Activated T-helper 2 cell treated with anti-CD3 and anti-CD28 coated beads, Interferon-gamma antibody, Interleukin-2, Interleukin-4, amounts not matched to agents 10 μg/mL and 5 μg/mL and 100 μg/mL, durations not matched to agents 14 hours and 24 hours and 36 hours (primary cell): ENCODE data around the gene GRIA4. TPM values are rescaled to one million over a fixed set of nuclear protein-coding genes. Genes with fewer than 3 reads are reported as not detected.
A peak's percentile ranks its signal among the peaks of the same experiment; 100 is the strongest.
"Not testable (repeated sequence)": the region's sequence is repeated elsewhere in the genome, so short reads cannot be mapped to it uniquely, and the experiment has no call there.

Experiments used
- DNase-seq: peaks from one replicate; pipeline ENCODE4 v3.0.0; 2021; ENCODE audit warnings: low spot score
- H3K27ac Mint-ChIP-seq: one replicate; pipeline ENCODE4 v1.8.0; 2021; ENCODE audit warnings: mixed read lengths
- H3K27me3 Mint-ChIP-seq: one replicate; pipeline ENCODE4 v1.8.0; 2021; ENCODE audit warnings: low read depth, mixed read lengths
- H3K36me3 Mint-ChIP-seq: one replicate; pipeline ENCODE4 v1.8.0; 2021; ENCODE audit warnings: low read depth, mixed read lengths
- H3K4me1 Mint-ChIP-seq: one replicate; pipeline ENCODE4 v1.8.0; 2021; ENCODE audit warnings: low read depth, mixed read lengths
- H3K4me3 Mint-ChIP-seq: one replicate; pipeline ENCODE4 v1.8.0; 2021; ENCODE audit warnings: low read depth, mild to moderate bottlenecking, moderate library complexity, mixed read lengths
- H3K9me3 Mint-ChIP-seq: one replicate; pipeline ENCODE4 v1.8.0; 2021; ENCODE audit warnings: mixed read lengths
- intact Hi-C: fragments of 100-400 bp; cut with micrococcal nuclease; formaldehyde crosslinking; loops from one replicate; pipeline ENCODE4 v1.15.1; 2023
- total RNA-seq: library from RNA; stranded (reverse); gene quantifications from 2 replicates; pipeline ENCODE4 v1.2.3, GENCODE V29; 2022

GRIA4 gene
- total RNA-seq, 1 donor from 2014 or later: not detected

DNA sequence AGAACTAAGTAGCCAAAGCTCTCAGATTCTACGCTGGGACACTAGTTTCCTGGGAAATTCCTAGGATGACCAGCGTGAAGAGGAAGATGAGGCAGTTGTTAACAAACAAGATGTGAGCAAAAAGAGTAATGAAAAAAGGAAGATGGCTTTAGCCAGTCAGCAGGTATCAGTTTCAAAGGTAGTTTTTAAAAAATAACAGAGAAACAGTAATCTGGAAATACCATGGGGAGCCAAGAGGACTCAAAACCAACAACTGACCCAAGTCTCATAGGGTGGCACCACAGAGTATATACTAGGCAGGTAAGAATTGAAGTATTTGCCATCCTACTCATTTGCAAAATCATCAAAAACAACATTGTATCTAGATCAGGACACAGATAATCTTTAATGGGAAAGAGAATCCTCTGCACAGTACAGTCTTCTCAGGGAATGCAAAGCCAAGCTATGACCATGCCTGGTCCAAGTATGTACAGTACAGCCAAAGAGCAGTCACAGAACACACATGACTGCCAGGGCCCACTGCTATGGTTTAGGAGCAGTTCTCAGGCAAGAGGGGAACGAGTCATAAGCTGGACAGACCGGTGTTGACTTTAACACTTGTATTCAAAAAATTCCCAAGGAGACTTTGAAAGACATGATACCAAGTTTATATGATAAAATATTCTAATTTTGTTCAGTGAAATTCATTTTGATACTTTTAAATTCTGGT lies 391.6 kb downstream of the GRIA4 start:
- Mint-ChIP-seq H3K4me3 (no peak overlapping the region), H3K4me1 (peaks cover 7% of the 10 kb centered on the region), H3K36me3 (peaks cover 57% of the 10 kb centered on the region), H3K27ac (no peak overlapping the region), H3K9me3 (peaks cover 10% of the 10 kb centered on the region), H3K27me3 (no peaks in the 10 kb centered on the region)
- intact Hi-C loops: no loop called here
- DNase-seq: no peak

DNA sequence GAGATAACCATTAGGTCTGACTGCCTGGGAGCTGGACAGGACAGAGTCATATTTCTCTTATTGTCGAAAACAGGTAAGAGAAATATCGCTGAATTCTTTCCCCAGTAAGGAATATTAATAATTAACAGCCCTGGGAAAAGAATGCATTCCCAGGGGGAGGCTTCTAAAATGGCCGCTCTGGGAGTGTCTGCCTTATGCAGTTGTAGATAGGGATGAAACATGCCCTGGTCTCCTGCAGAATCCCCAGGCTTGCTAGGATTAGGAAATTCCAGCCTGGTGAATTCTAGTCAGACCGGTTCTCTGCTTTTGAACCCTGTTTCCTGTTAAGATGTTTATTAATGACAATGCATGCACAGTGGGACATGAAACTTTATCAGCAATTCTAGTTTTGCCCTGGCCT lies 393.2 kb downstream of the GRIA4 start:
- intact Hi-C loops, H3K27ac Mint-ChIP-seq, H3K9me3 Mint-ChIP-seq, DNase-seq, H3K4me3 Mint-ChIP-seq, H3K4me1 Mint-ChIP-seq, H3K27me3 Mint-ChIP-seq: not testable (repeated sequence)
- peaks cover 70% of the 10 kb centered on the region for H3K36me3 Mint-ChIP-seq

DNA sequence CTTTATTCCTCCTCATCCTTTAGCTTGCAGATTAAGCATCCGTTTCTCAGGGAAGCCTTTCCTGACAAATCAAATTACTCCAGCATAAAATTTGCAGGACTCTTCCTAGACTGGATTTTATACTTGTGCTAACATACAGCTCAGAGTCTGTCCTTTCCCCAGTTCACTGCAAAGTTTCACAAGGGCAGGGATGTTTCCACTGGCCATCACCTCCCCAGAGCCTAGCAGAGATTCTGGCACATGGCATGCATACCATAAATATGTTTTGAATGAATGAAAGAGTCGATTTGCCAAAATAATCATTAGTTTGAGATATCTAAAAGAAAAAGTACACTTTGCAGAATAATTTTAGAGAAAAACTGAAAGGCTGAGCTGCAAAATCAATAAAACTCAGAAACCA lies 401.6 kb downstream of the GRIA4 start:
- no peak for DNase-seq
- intact Hi-C loops: no loop called here
- Mint-ChIP-seq H3K4me1 (peaks cover 13% of the 10 kb centered on the region), H3K36me3 (peaks cover 72% of the 10 kb centered on the region), H3K27me3 (no peaks in the 10 kb centered on the region), H3K4me3 (no peak overlapping the region), H3K9me3 (peaks cover 3% of the 10 kb centered on the region), H3K27ac (no peak overlapping the region)

DNA sequence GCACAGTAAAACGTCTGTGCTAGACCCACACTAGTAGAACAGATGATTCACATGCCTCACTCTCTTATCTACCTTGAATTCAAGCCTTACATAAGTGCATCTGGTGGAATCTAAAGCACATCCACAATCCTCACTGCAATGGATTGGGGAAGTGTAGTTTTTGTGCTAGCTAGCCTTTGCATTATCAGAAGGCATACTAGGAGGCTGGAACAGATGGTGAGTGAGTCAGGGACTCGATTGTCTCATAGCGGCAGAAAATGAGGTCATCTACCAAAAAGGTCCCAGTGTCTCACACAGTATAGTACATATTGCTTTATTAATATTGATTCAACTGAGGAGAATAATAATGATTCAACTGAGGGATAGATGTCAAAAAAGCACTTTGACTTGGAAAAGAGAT lies 402.9 kb downstream of the GRIA4 start:
- H3K4me3 Mint-ChIP-seq: no peak overlapping the region
- no peaks in the 10 kb centered on the region for H3K27me3 Mint-ChIP-seq
- no peak for DNase-seq
- H3K9me3 Mint-ChIP-seq: peaks cover 3% of the 10 kb centered on the region
- H3K36me3 Mint-ChIP-seq: peaks cover 61% of the 10 kb centered on the region
- no peak overlapping the region for H3K27ac Mint-ChIP-seq
- intact Hi-C loops: no loop called here
- H3K4me1 Mint-ChIP-seq: peaks cover 17% of the 10 kb centered on the region

DNA sequence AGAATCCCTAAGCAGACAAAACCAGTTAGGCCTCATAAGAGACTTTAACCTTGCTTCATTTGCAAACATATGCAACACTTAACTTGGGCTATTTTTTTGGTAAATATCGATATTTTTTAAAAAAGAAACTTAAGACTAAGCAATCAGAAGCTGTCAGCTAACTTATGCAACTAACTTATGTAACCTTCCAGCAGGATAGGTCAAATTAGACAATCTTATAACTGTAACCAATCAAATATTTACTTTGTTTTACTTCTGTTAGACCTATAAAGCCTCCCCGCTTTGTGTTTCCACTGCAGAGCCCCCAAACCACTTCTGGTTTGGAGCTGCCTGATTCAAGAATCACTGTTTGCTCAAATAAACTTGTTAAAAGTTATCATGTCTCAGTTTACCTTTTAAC lies 404.2 kb downstream of the GRIA4 start:
- Mint-ChIP-seq H3K4me1 (peaks cover 25% of the 10 kb centered on the region), H3K36me3 (peaks cover 52% of the 10 kb centered on the region)
- intact Hi-C loops: no loop called here

DNA sequence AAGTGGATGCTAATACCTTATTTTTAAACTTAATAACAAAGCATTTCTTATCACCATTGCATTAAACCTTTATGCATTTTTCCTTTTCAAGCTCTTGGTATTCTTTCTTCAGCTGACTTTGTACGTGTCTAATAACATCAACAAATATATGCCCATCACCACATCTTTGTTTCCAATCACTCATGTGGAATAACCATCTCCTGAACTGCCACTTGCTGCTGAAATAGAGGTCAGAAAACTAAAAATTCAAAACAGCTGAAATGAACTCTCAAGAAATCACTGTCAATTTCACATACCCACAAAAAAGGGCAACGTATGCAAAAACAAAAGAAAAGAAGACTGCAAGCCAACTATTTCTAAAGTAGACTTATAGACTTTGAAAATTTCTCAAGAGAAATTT lies 404.7 kb downstream of the GRIA4 start:
- Mint-ChIP-seq H3K36me3 (peaks cover 50% of the 10 kb centered on the region), H3K27me3 (no peaks in the 10 kb centered on the region), H3K4me1 (peaks cover 28% of the 10 kb centered on the region), H3K27ac (no peak overlapping the region), H3K9me3 (peaks cover 3% of the 10 kb centered on the region), H3K4me3 (no peak overlapping the region)
- intact Hi-C loops: no loop called here
- DNase-seq: no peak

More for the DNA sequence above, 404.2 kb downstream of the GRIA4 start:
- Mint-ChIP-seq H3K27me3 (no peaks in the 10 kb centered on the region), H3K27ac (no peak overlapping the region), H3K4me3 (no peak overlapping the region), H3K9me3 (peaks cover 3% of the 10 kb centered on the region)
- no peak for DNase-seq

DNA sequence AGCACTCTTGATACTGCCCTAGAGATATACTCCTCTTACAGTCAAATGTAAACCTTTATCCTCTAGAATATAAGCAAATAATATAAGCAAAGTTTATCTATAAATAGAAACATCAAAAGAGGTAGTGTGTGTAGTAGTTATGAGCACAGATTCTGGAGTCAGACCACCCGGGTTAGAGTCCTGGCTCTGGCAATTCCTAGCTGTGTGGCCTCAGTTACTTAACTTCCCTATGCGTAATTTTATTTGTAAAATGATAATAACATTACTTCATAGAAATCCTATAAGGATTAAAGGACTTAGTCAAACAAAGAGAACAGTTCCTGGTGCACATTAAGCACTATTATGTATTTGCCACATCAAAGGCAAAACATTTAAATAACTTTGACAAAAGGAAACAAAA lies 405.2 kb downstream of the GRIA4 start:
- Mint-ChIP-seq H3K4me1 (peaks cover 33% of the 10 kb centered on the region), H3K27ac (no peak overlapping the region), H3K36me3 (peaks cover 50% of the 10 kb centered on the region), H3K4me3 (no peak overlapping the region), H3K27me3 (no peaks in the 10 kb centered on the region), H3K9me3 (peaks cover 3% of the 10 kb centered on the region)
- intact Hi-C loops: no loop called here
- no peak for DNase-seq

DNA sequence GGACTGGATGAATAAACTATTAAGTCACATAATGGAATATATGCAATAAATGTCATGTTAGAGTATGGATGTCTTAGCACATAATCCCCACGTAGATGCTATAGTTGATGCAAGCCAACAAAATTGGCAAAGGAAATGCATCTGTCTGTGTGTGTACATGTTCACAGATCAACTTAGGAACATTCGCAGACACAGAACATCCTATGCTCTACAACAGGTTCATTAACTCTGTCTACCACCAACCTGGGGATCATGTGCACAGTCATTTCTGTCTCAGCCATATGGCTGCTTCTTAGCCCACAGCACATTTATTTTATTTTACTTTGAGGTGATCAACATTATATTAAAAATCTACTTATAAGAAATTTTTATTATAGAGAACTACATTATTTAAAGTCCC lies 407.2 kb downstream of the GRIA4 start:
- Mint-ChIP-seq H3K9me3 (no peaks in the 10 kb centered on the region), H3K36me3 (peaks cover 43% of the 10 kb centered on the region), H3K27ac (no peak overlapping the region), H3K27me3 (no peaks in the 10 kb centered on the region), H3K4me3 (no peak overlapping the region), H3K4me1 (peaks cover 43% of the 10 kb centered on the region)
- intact Hi-C loops: no loop called here
- no peak for DNase-seq

DNA sequence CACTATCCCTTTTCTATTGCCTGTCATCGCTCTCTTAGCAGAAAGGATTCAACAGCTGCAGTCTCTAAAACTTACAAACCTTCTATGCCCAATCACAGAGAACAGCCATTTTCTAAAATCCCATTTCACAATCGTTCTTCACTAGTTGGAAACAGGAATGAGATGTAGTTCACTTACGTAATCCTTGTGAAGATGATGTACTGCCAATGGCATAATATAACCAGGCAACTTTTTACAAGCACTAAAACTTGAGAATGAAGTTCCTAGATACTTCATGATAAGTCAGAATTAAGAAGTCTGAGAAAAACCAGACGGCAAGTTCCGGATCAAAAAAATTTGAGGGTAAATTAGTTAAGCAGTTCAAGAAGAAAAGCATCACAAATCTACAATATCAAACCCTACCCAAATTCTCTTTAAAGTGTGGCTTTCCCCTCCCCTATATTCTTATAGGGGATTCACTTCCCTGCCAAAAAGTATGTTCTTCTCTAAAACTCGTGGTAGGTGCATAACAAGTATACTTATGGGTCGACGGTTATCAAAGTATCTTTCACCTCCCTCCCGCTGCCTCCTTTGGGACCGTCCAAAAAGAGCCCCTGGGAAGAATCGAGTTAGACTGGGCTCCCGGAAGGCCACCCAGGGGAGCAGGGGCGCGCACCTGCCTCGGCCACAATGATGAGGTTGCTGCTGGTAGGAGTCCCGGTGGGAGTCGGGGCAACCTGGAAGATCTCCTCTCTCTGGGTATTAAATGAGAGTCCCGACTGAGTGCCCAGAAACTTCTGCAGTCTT lies 411.5 kb downstream of the GRIA4 start:
- Mint-ChIP-seq H3K27ac (peak overlapping the region; percentile 90), H3K4me3 (peak overlapping the region; percentile 89), H3K27me3 (no peaks in the 10 kb centered on the region), H3K4me1 (peaks cover 40% of the 10 kb centered on the region), H3K36me3 (peaks cover 23% of the 10 kb centered on the region), H3K9me3 (no peaks in the 10 kb centered on the region)
- intact Hi-C loops: loop anchor here (5.0 kb wide), 1 partner anchor 41 kb away; no protein-coding TSS in a partner anchor
- no peak for DNase-seq

DNA sequence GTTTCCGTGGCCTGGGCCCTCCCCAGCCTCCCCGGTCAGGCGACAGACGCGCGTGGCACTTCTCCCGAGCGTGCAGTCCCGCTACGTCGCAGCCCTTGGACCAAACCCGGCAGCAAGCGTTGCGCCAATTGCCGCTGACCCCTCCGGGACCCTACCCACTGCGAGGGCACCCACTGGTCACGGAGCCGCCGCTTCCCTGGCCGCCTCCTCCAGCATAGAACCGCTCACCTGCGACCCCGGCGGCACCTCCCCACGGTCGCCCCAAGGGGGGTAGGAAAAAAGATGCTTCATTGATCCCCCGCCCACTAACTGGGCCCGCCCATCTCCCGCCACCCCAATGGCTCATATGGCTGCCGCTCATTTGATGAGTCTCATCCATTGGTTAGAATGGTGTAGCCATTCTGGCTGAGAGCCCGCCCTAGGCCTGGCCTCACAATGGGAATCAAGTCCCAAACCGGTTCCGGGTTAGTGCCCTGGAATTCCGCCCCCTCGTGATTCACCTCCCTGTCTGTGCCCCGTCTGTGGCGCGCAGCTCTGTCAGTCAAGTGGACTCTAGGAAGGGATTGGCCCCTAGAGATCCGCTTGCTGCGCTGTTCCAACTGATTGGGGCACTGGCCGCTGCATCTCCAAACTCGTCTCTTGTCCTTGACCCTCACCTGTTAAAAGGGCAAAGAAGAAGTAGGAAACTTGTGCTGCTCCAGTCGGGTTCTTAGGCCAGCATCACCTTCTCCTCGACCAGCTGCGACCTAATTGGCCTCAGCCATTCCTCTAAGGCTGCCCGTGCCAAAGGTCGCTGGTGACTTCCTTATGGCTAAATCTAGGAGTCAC lies 412.3 kb downstream of the GRIA4 start, which contains the start of gene MSANTD4:
MSANTD4 (minus strand) TSS at position 274 of the 828 bp plus-strand sequence. CDS start 11,323 bp downstream, outside the sequence.
- Mint-ChIP-seq H3K4me1 (peaks cover 36% of the 10 kb centered on the region), H3K27me3 (peaks cover 2% of the 10 kb centered on the region), H3K9me3 (peaks cover 3% of the 10 kb centered on the region), H3K4me3 (peak within 1 kb of the TSS; percentile 89), H3K27ac (peak within 1 kb of the TSS; percentile 90), H3K36me3 (peaks cover 19% of the 10 kb centered on the region)
- intact Hi-C loops: loop anchor here (1.0 to 5.0 kb wide), 2 partner anchors 40 to 55 kb away; partner anchors contain the start of genes AASDHPPT and KBTBD3
- peak; percentile 96 for DNase-seq

DNA sequence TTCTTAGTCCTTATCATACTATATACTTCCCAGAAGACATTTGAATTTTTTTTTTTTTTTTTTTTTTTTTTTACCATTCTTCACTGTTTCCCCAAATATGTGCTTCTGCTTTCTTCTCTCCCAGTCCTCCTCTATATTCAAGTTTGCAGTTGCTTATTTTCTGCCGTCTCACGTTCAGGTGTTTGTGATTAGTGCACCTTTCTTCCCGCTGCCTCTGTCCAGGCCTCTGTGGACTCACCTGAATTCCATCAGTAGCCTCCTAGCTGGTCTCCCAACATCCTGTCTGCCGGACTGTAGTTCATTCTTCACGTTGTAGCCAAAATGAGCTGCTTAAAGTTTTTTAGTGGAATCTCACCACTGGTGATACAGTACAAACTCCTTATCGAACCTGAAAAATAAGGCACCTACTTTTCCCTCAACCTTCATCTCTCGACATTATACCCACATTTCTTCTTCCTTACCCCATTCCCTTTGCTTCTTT lies 413.0 kb downstream of the GRIA4 start:
- Mint-ChIP-seq H3K27ac (peak overlapping the region; percentile 72), H3K27me3 (peaks cover 4% of the 10 kb centered on the region), H3K36me3 (peaks cover 19% of the 10 kb centered on the region), H3K4me3 (peak overlapping the region; percentile 89), H3K4me1 (peaks cover 35% of the 10 kb centered on the region), H3K9me3 (peaks cover 9% of the 10 kb centered on the region)
- DNase-seq: no peak
- intact Hi-C loops: loop anchor here (1.0 to 5.0 kb wide), 2 partner anchors 39 to 54 kb away; partner anchors contain the start of genes AASDHPPT and KBTBD3

DNA sequence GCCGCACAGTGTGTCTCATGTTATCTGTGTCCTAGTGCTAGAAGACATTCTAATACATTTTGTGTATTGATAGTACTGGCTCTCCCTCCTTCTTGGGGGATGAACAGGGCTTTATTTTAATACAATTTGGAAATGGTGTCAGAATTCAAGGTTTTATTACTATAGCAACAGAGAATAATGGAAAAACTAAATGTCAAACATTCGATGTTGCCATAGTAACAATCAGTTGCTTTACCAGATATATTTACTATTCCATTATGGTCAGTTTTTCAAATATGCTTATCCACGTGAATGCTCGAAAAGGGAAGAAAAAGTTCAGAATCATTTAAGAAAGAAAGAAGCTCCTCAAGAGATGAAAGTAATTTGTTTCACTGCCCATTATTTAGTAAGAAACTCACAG lies 420.7 kb downstream of the GRIA4 start:
- Mint-ChIP-seq H3K4me1 (peaks cover 6% of the 10 kb centered on the region), H3K9me3 (peaks cover 9% of the 10 kb centered on the region), H3K27ac (no peak overlapping the region), H3K36me3 (no peaks in the 10 kb centered on the region), H3K4me3 (no peak overlapping the region), H3K27me3 (peaks cover 16% of the 10 kb centered on the region)
- intact Hi-C loops: no loop called here
- no peak for DNase-seq
